Esophagus mucosa (tissue), 1 donor: ENCODE results near the gene CYP4F12. TPM values are rescaled to one million over a fixed set of nuclear protein-coding genes. Genes with fewer than 3 reads are reported as not detected.
"Not testable (repeated sequence)": the region's sequence is repeated elsewhere in the genome, so short reads cannot be mapped to it uniquely, and the experiment has no call there.

ENCODE experiments used
- ATAC-seq: fragments of 200-7000 bp; cut with Tn5 transposase; one replicate; pipeline ENCODE4 v1.9.1; 2020
- total RNA-seq: library from RNA; stranded (reverse); gene quantifications from one replicate; pipeline ENCODE4 v1.2.4, GENCODE V29; 2023
- donor health status: DM: yes; HTN: yes; CAD: no.

Gene CYP4F12
- total RNA-seq, result 31.5 TPM

- peak; percentile 94 for ATAC-seq
Measured at GRCh38 chr19:15672580-15673175, at the start of gene CYP4F12. Gene CYP4F12, plus strand, starts transcription at chr19:15673087. Its CDS starts 443 bp downstream, at chr19:15673530.

GRCh38 chr19:15623711-15624318, 49.1 kb upstream of the CYP4F12 start:
- ATAC-seq, result peak; percentile 52

GRCh38 chr19:15628236-15629002, 44.5 kb upstream of the CYP4F12 start:
- ATAC-seq, result no peak

GRCh38 chr19:15629003-15629880, 43.6 kb upstream of the CYP4F12 start:
- ATAC-seq, result peak; percentile 94

GRCh38 chr19:15631817-15632216, 41.1 kb upstream of the CYP4F12 start:
- peak; percentile 35 for ATAC-seq

GRCh38 chr19:15633082-15633835, 39.6 kb upstream of the CYP4F12 start:
- no peak for ATAC-seq

GRCh38 chr19:15634105-15634504, 38.8 kb upstream of the CYP4F12 start:
- ATAC-seq, result no peak

GRCh38 chr19:15635016-15635805, 37.7 kb upstream of the CYP4F12 start:
- ATAC-seq, result no peak

- no peak for ATAC-seq
Measured at GRCh38 chr19:15636026-15636425, 36.9 kb upstream of the CYP4F12 start.

- ATAC-seq, result no peak
Measured at GRCh38 chr19:15639596-15639995, 33.3 kb upstream of the CYP4F12 start.

GRCh38 chr19:15640294-15640903, 32.5 kb upstream of the CYP4F12 start, which contains the start of gene CYP4F3:
Gene CYP4F3, plus strand, starts transcription at chr19:15640897. Its CDS starts 519 bp downstream, at chr19:15641416.
- ATAC-seq, result peak; percentile 96

- peak; percentile 48 for ATAC-seq
Measured at GRCh38 chr19:15640904-15641597, 31.8 kb upstream of the CYP4F12 start.

GRCh38 chr19:15641901-15642491, 30.9 kb upstream of the CYP4F12 start:
- ATAC-seq, result no peak

GRCh38 chr19:15642807-15643206, 30.1 kb upstream of the CYP4F12 start:
- no peak for ATAC-seq

- no peak for ATAC-seq
Measured at GRCh38 chr19:15643387-15643786, 29.5 kb upstream of the CYP4F12 start.

GRCh38 chr19:15644066-15644741, 28.7 kb upstream of the CYP4F12 start:
- no peak for ATAC-seq

- ATAC-seq, result no peak
Measured at GRCh38 chr19:15644816-15645215, 28.1 kb upstream of the CYP4F12 start.

- no peak for ATAC-seq
Measured at GRCh38 chr19:15649526-15649925, 23.4 kb upstream of the CYP4F12 start.

GRCh38 chr19:15650123-15650522, 22.8 kb upstream of the CYP4F12 start:
- ATAC-seq, result not testable (repeated sequence)
